ENCODE data around the gene RPS6KA2.

RPS6KA2 gene

GRCh38 chr6:166478782-166479592 is 148.1 kb downstream of the RPS6KA2 start:
- Histone ChIP-seq H3K36me3 (ENCODE audit: control insufficient read depth, insufficient read depth, low read length) (no peaks in the 10 kb centered on the region), H3K9me3 (ENCODE audit: control insufficient read depth, low read length) (no peaks in the 10 kb centered on the region), H3K27ac (ENCODE audit: low read depth, low read length, severe bottlenecking) (no peak overlapping the region), H3K4me1 (ENCODE audit: control insufficient read depth, insufficient read depth, low read length, poor library complexity, severe bottlenecking) (no peaks in the 10 kb centered on the region), H3K4me3 (ENCODE audit: extremely low read depth, insufficient read depth, low read length, poor library complexity, severe bottlenecking) (no peak overlapping the region)
- 95 to 97% methylated on average over 21 to 25 of the region's 28 CpGs for WGBS, 2 experiments (ENCODE audit: insufficient coverage in 2 of 2)

GRCh38 chr6:166477647-166478365 is 149.2 kb downstream of the RPS6KA2 start:
- WGBS, 2 experiments (ENCODE audit: insufficient coverage in 2 of 2) = 93 to 94% methylated on average over 15 of the region's 21 CpGs
- H3K27ac ChIP-seq (ENCODE audit: low read depth, low read length, severe bottlenecking) = no peak overlapping the region
- no peak overlapping the region for H3K4me3 ChIP-seq (ENCODE audit: extremely low read depth, insufficient read depth, low read length, poor library complexity, severe bottlenecking)
- no peaks in the 10 kb centered on the region for H3K36me3 ChIP-seq (ENCODE audit: control insufficient read depth, insufficient read depth, low read length)
- no peaks in the 10 kb centered on the region for H3K9me3 ChIP-seq (ENCODE audit: control insufficient read depth, low read length)
- H3K4me1 ChIP-seq (ENCODE audit: control insufficient read depth, insufficient read depth, low read length, poor library complexity, severe bottlenecking) = no peaks in the 10 kb centered on the region

- 86 to 91% methylated on average over 14 of the region's 15 CpGs for WGBS, 2 experiments (ENCODE audit: insufficient coverage in 2 of 2)
- Histone ChIP-seq H3K36me3 (ENCODE audit: control insufficient read depth, insufficient read depth, low read length) (no peaks in the 10 kb centered on the region), H3K4me1 (ENCODE audit: control insufficient read depth, insufficient read depth, low read length, poor library complexity, severe bottlenecking) (no peaks in the 10 kb centered on the region), H3K27ac (ENCODE audit: low read depth, low read length, severe bottlenecking) (no peak overlapping the region), H3K4me3 (ENCODE audit: extremely low read depth, insufficient read depth, low read length, poor library complexity, severe bottlenecking) (no peak overlapping the region), H3K9me3 (ENCODE audit: control insufficient read depth, low read length) (no peaks in the 10 kb centered on the region)
Measured at GRCh38 chr6:166476634-166477215, 150.3 kb downstream of the RPS6KA2 start.

- WGBS, 2 experiments (ENCODE audit: insufficient coverage in 2 of 2) = 88 to 89% methylated on average over 14 of the region's 14 CpGs
- no peak overlapping the region for H3K27ac ChIP-seq (ENCODE audit: low read depth, low read length, severe bottlenecking)
- H3K4me3 ChIP-seq (ENCODE audit: extremely low read depth, insufficient read depth, low read length, poor library complexity, severe bottlenecking) = no peak overlapping the region
- no peaks in the 10 kb centered on the region for H3K4me1 ChIP-seq (ENCODE audit: control insufficient read depth, insufficient read depth, low read length, poor library complexity, severe bottlenecking)
- H3K36me3 ChIP-seq (ENCODE audit: control insufficient read depth, insufficient read depth, low read length) = no peaks in the 10 kb centered on the region
- H3K9me3 ChIP-seq (ENCODE audit: control insufficient read depth, low read length) = no peaks in the 10 kb centered on the region
Measured at GRCh38 chr6:166476061-166476591, 150.9 kb downstream of the RPS6KA2 start.

GRCh38 chr6:166474721-166475565 is 152.1 kb downstream of the RPS6KA2 start:
- Histone ChIP-seq H3K4me3 (ENCODE audit: extremely low read depth, insufficient read depth, low read length, poor library complexity, severe bottlenecking) (no peak overlapping the region), H3K4me1 (ENCODE audit: control insufficient read depth, insufficient read depth, low read length, poor library complexity, severe bottlenecking) (no peaks in the 10 kb centered on the region), H3K27ac (ENCODE audit: low read depth, low read length, severe bottlenecking) (no peak overlapping the region), H3K36me3 (ENCODE audit: control insufficient read depth, insufficient read depth, low read length) (no peaks in the 10 kb centered on the region), H3K9me3 (ENCODE audit: control insufficient read depth, low read length) (no peaks in the 10 kb centered on the region)
- WGBS, 2 experiments (ENCODE audit: insufficient coverage in 2 of 2) = 88 to 95% methylated on average over 20 to 25 of the region's 26 CpGs

- Histone ChIP-seq H3K36me3 (ENCODE audit: control insufficient read depth, insufficient read depth, low read length) (no peaks in the 10 kb centered on the region), H3K4me1 (ENCODE audit: control insufficient read depth, insufficient read depth, low read length, poor library complexity, severe bottlenecking) (no peaks in the 10 kb centered on the region), H3K9me3 (ENCODE audit: control insufficient read depth, low read length) (no peaks in the 10 kb centered on the region), H3K27ac (ENCODE audit: low read depth, low read length, severe bottlenecking) (no peak overlapping the region), H3K4me3 (ENCODE audit: extremely low read depth, insufficient read depth, low read length, poor library complexity, severe bottlenecking) (no peak overlapping the region)
- 93 to 94% methylated on average over 8 to 9 of the region's 12 CpGs for WGBS, 2 experiments (ENCODE audit: insufficient coverage in 2 of 2)
Measured at GRCh38 chr6:166473886-166474571, 153.0 kb downstream of the RPS6KA2 start.

GRCh38 chr6:166472636-166473035 is 154.4 kb downstream of the RPS6KA2 start:
- H3K27ac ChIP-seq (ENCODE audit: low read depth, low read length, severe bottlenecking) = no peak overlapping the region
- 94 to 95% methylated on average over 10 to 11 of the region's 12 CpGs for WGBS, 2 experiments (ENCODE audit: insufficient coverage in 2 of 2)
- peaks cover 2% of the 10 kb centered on the region for H3K36me3 ChIP-seq (ENCODE audit: control insufficient read depth, insufficient read depth, low read length)
- H3K9me3 ChIP-seq (ENCODE audit: control insufficient read depth, low read length) = no peaks in the 10 kb centered on the region
- no peak overlapping the region for H3K4me3 ChIP-seq (ENCODE audit: extremely low read depth, insufficient read depth, low read length, poor library complexity, severe bottlenecking)
- H3K4me1 ChIP-seq (ENCODE audit: control insufficient read depth, insufficient read depth, low read length, poor library complexity, severe bottlenecking) = no peaks in the 10 kb centered on the region

GRCh38 chr6:166471797-166472260 is 155.2 kb downstream of the RPS6KA2 start:
- Histone ChIP-seq H3K9me3 (ENCODE audit: control insufficient read depth, low read length) (no peaks in the 10 kb centered on the region), H3K4me3 (ENCODE audit: extremely low read depth, insufficient read depth, low read length, poor library complexity, severe bottlenecking) (no peak overlapping the region), H3K36me3 (ENCODE audit: control insufficient read depth, insufficient read depth, low read length) (peaks cover 2% of the 10 kb centered on the region), H3K27ac (ENCODE audit: low read depth, low read length, severe bottlenecking) (no peak overlapping the region), H3K4me1 (ENCODE audit: control insufficient read depth, insufficient read depth, low read length, poor library complexity, severe bottlenecking) (no peaks in the 10 kb centered on the region)
- 86 to 98% methylated on average over 10 of the region's 10 CpGs for WGBS, 2 experiments (ENCODE audit: insufficient coverage in 2 of 2)

GRCh38 chr6:166470863-166471410 is 156.1 kb downstream of the RPS6KA2 start:
- no peak overlapping the region for H3K27ac ChIP-seq (ENCODE audit: low read depth, low read length, severe bottlenecking)
- 86 to 96% methylated on average over 13 to 15 of the region's 23 CpGs for WGBS, 2 experiments (ENCODE audit: insufficient coverage in 2 of 2)
- H3K4me1 ChIP-seq (ENCODE audit: control insufficient read depth, insufficient read depth, low read length, poor library complexity, severe bottlenecking) = no peaks in the 10 kb centered on the region
- H3K9me3 ChIP-seq (ENCODE audit: control insufficient read depth, low read length) = no peaks in the 10 kb centered on the region
- H3K36me3 ChIP-seq (ENCODE audit: control insufficient read depth, insufficient read depth, low read length) = peaks cover 2% of the 10 kb centered on the region
- no peak overlapping the region for H3K4me3 ChIP-seq (ENCODE audit: extremely low read depth, insufficient read depth, low read length, poor library complexity, severe bottlenecking)
